Measurements from ENCODE around the gene TNRC6B. TPM values are rescaled to one million over a fixed set of nuclear protein-coding genes. Genes with fewer than 3 reads are reported as not detected.

The TNRC6B gene
- polyA plus RNA-seq, 3 donors: 7.2 to 16.5 (median 11.8) TPM

DNA sequence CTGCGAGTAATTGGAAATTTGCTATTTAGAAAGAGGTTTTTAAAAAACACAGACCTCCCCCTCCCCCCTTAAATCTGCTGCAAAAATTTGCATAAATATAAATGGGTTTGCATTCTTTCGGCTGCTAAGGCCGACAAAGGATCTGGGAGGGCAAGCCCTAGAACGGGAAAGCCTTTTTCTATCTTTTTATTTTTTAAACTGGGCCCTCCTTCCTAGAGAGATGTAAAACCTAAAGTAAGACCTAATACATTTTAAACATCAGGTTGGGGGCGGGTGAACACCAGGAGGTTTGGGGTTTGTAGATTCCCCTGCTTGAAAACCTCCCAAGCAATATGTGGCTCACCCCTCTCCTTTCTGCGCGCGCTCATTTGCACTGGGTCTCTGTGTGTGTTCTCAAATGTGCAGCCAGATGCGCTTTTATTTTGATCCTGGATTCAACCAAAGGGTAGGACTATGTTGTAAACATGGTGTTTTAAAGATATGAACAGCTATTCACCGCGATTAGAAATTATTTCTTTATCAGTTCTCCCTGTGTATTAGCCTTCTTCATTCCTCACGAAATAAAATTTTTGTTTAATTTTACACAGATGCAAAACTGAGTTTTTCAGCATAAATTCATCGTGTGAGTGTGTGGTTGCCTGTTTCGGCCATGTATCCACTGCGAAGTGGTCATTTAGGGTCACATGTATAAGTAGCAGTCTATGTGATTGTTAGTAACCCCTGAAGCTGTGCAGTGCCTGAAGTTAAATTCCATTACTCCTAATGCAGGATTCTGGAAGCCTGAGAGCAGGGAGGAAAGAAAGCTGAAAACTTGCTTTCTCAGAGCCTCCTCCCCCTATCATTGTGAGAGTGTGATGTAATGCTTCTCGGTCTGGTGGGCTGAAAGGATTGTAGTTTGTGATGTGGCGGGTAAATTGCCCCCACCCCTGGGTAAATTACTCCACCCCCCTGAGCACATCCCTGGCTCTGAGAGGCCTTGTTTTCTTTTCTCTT is 988 bp downstream of the TNRC6B start:
- H3K27ac Mint-ChIP-seq: peak overlapping the region; percentile 83 to 93 (median 89)
- WGBS (ENCODE audit: insufficient coverage): no CpG with 5 or more reads among the region's 17 CpGs
- peak overlapping the region; percentile 75 to 100 (median 92) for H3K4me3 ChIP-seq (replicated peaks in 1 of 3; ENCODE audit: low read depth in 2 of 3, low read length in 3 of 3)
- H3K4me3 Mint-ChIP-seq: peak overlapping the region; percentile 80 to 97
- H3K9ac ChIP-seq (ENCODE audit: insufficient read depth, low read length, poor library complexity, severe bottlenecking): peak overlapping the region; percentile 80
- peak overlapping the region; percentile 78 for H2AFZ ChIP-seq (ENCODE audit: insufficient read depth, low read depth, low read length, poor library complexity, severe bottlenecking)
- no peak for TF ChIP-seq CTCF (IDR thresholded peaks at IDR 0.05)
- peaks cover 66% of the 10 kb centered on the region for H3K79me2 ChIP-seq (ENCODE audit: insufficient read depth, low read length)
- no peaks in the 10 kb centered on the region for H3K36me3 ChIP-seq (replicated peaks in 1 of 2; ENCODE audit: control insufficient read depth in 1 of 2, insufficient read depth in 2 of 2, low read length in 2 of 2)
- H3K4me2 ChIP-seq (replicated peaks; ENCODE audit: extremely low read depth, low read length, poor library complexity, severe bottlenecking): peak overlapping the region; percentile 94
- H3K4me1 Mint-ChIP-seq: peaks cover 63% of the 10 kb centered on the region
- DNase-seq: no peak
- peaks cover 56 to 64% of the 10 kb centered on the region in 2 donors for H3K4me1 ChIP-seq (ENCODE audit: control insufficient read depth in 1 of 2, insufficient read depth in 2 of 2, low read length in 2 of 2)
- no peaks in the 10 kb centered on the region for H3K9me3 ChIP-seq (replicated peaks in 1 of 2; ENCODE audit: control insufficient read depth in 1 of 2, insufficient read depth in 1 of 2, low read length in 2 of 2)
- no peaks in the 10 kb centered on the region for H3K9me3 Mint-ChIP-seq
- peaks cover 0 to 4% of the 10 kb centered on the region in 2 donors for H3K36me3 Mint-ChIP-seq
- intact Hi-C loops (cut with micrococcal nuclease): loop anchor here (5.0 kb wide), 1 partner anchor 34 kb away; no protein-coding TSS in a partner anchor
- H4K20me1 ChIP-seq (ENCODE audit: insufficient read depth, low read length): peaks cover 32% of the 10 kb centered on the region
- H3K27me3 Mint-ChIP-seq (ENCODE audit: low read depth in 3 of 3): no peaks in the 10 kb centered on the region
- peak overlapping the region; percentile 39 to 88 for H3K27ac ChIP-seq (ENCODE audit: low read depth in 1 of 2, low read length in 2 of 2)
- no peaks in the 10 kb centered on the region for H3K27me3 ChIP-seq (ENCODE audit: control insufficient read depth in 2 of 2, insufficient read depth in 2 of 2, low read length in 2 of 2)

DNA sequence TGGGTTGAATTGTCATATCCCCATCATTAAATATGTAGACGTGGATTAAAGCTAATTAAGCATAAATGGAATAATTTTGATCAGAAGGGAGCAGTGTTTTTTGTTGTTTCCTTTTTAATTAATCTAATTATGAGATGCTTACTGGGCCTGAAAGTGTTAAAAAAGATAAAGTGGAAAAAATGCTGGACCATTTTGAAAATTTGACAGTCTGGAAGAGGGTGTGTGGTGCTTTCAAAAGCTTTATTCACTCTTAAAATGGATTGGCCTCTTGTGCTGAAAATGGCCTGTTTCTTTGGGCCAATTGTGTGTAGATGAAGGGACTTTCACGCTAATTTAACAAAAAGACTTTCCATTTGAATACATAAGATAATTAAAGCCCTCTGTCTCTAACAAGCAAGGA is 1.8 kb downstream of the TNRC6B start:
- peak overlapping the region in 1 of 2 donors; percentile 88 for H3K27ac ChIP-seq (ENCODE audit: low read depth in 1 of 2, low read length in 2 of 2)
- H3K9me3 ChIP-seq (replicated peaks in 1 of 2; ENCODE audit: control insufficient read depth in 1 of 2, insufficient read depth in 1 of 2, low read length in 2 of 2): no peaks in the 10 kb centered on the region
- no peak for DNase-seq
- peaks cover 40% of the 10 kb centered on the region for H4K20me1 ChIP-seq (ENCODE audit: insufficient read depth, low read length)
- peak overlapping the region; percentile 75 to 100 (median 92) for H3K4me3 ChIP-seq (replicated peaks in 1 of 3; ENCODE audit: low read depth in 2 of 3, low read length in 3 of 3)
- intact Hi-C loops (cut with micrococcal nuclease): loop anchor here (5.0 kb wide), 1 partner anchor 33 kb away; no protein-coding TSS in a partner anchor
- H3K79me2 ChIP-seq (ENCODE audit: insufficient read depth, low read length): peaks cover 74% of the 10 kb centered on the region
- no peak for TF ChIP-seq CTCF (IDR thresholded peaks at IDR 0.05)
- H3K27me3 Mint-ChIP-seq (ENCODE audit: low read depth in 3 of 3): no peaks in the 10 kb centered on the region
- H3K4me1 Mint-ChIP-seq: peaks cover 71% of the 10 kb centered on the region
- H3K4me3 Mint-ChIP-seq: peak overlapping the region; percentile 80 to 97
- peaks cover 0 to 4% of the 10 kb centered on the region in 2 donors for H3K36me3 Mint-ChIP-seq
- peak overlapping the region; percentile 78 for H2AFZ ChIP-seq (ENCODE audit: insufficient read depth, low read depth, low read length, poor library complexity, severe bottlenecking)
- H3K27ac Mint-ChIP-seq: peak overlapping the region in 6 of 7 donors; percentile 2 to 93 (median 89)
- H3K9me3 Mint-ChIP-seq: no peaks in the 10 kb centered on the region
- no peaks in the 10 kb centered on the region for H3K27me3 ChIP-seq (ENCODE audit: control insufficient read depth in 2 of 2, insufficient read depth in 2 of 2, low read length in 2 of 2)
- H3K9ac ChIP-seq (ENCODE audit: insufficient read depth, low read length, poor library complexity, severe bottlenecking): peak overlapping the region; percentile 10
- H3K36me3 ChIP-seq (replicated peaks in 1 of 2; ENCODE audit: control insufficient read depth in 1 of 2, insufficient read depth in 2 of 2, low read length in 2 of 2): no peaks in the 10 kb centered on the region
- WGBS (ENCODE audit: insufficient coverage): no CpG with 5 or more reads among the region's 2 CpGs
- peak overlapping the region; percentile 94 for H3K4me2 ChIP-seq (replicated peaks; ENCODE audit: extremely low read depth, low read length, poor library complexity, severe bottlenecking)
- H3K4me1 ChIP-seq (ENCODE audit: control insufficient read depth in 1 of 2, insufficient read depth in 2 of 2, low read length in 2 of 2): peaks cover 57 to 70% of the 10 kb centered on the region in 2 donors
